Measurements from ENCODE around the gene TIMM13.

DNA sequence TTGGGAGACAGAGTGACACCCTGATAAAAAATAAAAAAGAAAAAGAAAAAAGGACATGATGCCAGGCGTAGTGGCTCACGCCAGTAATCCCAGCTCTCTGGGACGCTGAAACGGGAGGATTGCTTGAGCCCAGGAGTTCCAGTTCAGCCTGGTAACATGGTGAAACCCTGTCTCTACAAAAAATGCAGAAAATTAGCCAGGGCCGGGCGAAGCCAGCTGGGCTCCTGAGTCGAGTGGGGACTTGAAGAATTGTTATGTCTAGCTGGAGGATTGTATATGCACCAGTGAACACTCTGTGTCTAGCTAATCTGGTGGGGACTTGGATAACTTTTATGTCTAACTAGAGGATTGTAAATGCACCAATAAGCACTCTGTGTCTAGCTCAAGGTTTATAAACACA is 35.0 kb downstream of the TIMM13 start:
- TF ChIP-seq, protein P1, sequence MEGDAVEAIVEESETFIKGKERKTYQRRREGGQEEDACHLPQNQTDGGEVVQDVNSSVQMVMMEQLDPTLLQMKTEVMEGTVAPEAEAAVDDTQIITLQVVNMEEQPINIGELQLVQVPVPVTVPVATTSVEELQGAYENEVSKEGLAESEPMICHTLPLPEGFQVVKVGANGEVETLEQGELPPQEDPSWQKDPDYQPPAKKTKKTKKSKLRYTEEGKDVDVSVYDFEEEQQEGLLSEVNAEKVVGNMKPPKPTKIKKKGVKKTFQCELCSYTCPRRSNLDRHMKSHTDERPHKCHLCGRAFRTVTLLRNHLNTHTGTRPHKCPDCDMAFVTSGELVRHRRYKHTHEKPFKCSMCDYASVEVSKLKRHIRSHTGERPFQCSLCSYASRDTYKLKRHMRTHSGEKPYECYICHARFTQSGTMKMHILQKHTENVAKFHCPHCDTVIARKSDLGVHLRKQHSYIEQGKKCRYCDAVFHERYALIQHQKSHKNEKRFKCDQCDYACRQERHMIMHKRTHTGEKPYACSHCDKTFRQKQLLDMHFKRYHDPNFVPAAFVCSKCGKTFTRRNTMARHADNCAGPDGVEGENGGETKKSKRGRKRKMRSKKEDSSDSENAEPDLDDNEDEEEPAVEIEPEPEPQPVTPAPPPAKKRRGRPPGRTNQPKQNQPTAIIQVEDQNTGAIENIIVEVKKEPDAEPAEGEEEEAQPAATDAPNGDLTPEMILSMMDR (IDR thresholded peaks at IDR 0.05): no peak
- TF ChIP-seq EZH2phosphoT487 (IDR thresholded peaks at IDR 0.05) (no peak), EZH2 (IDR thresholded peaks at IDR 0.05) (no peak)
